Type B pancreatic cell (in vitro differentiated cells): ENCODE data around the gene COL2A1. TPM values are rescaled to one million over a fixed set of nuclear protein-coding genes. Genes with fewer than 3 reads are reported as not detected.

Experiments
- DNase-seq: peaks from one replicate; pipeline ENCODE4 v3.0.0; 2021; ENCODE audit warnings: mixed read lengths; ENCODE audit not compliant: unreplicated experiment; ENCODE audit errors: extremely low spot score
- H3K27ac Mint-ChIP-seq: 2 replicates; pipeline ENCODE4 v1.8.0; 2021; ENCODE audit warnings: mild to moderate bottlenecking, mixed read lengths
- H3K27me3 Mint-ChIP-seq: 2 replicates; pipeline ENCODE4 v1.8.0; 2021; ENCODE audit warnings: mixed read lengths
- H3K36me3 Mint-ChIP-seq: 2 replicates; pipeline ENCODE4 v1.8.0; 2021; ENCODE audit warnings: mixed read lengths
- H3K4me1 Mint-ChIP-seq: one replicate; pipeline ENCODE4 v1.8.0; 2021; ENCODE audit warnings: mixed read lengths; ENCODE audit not compliant: unreplicated experiment
- H3K4me3 Mint-ChIP-seq: 2 replicates; pipeline ENCODE4 v1.8.0; 2021; ENCODE audit warnings: mild to moderate bottlenecking, mixed read lengths
- H3K9me3 Mint-ChIP-seq: 2 replicates; pipeline ENCODE4 v1.8.0; 2021; ENCODE audit warnings: mixed read lengths
- CTCF ChIP-seq: fragments of 200-600 bp; sonication (generic); conservative IDR thresholded peaks from 2 replicates; pipeline ENCODE4 v1.5.0; 2021; ENCODE audit warnings: antibody characterized with exemption, mild to moderate bottlenecking
- total RNA-seq: library from RNA; stranded (reverse); gene quantifications from 2 replicates; pipeline ENCODE4 v1.2.1, GENCODE V29; 2021; ENCODE audit warnings: low replicate concordance

Gene COL2A1
- total RNA-seq, 1 donor from 2014 or later: 227 TPM

- no peak for DNase-seq
- Mint-ChIP-seq H3K27me3 (no peaks in the 10 kb centered on the region), H3K27ac (peak overlapping the region; percentile 72), H3K36me3 (no peaks in the 10 kb centered on the region), H3K4me1 (peaks cover 42% of the 10 kb centered on the region), H3K4me3 (peak overlapping the region; percentile 45), H3K9me3 (no peaks in the 10 kb centered on the region)
- TF ChIP-seq CTCF: no peak
These were observed 25.4 kb upstream of the COL2A1 start for GRCh38 chr12:48029491-48030172.

- Mint-ChIP-seq H3K9me3 (no peaks in the 10 kb centered on the region), H3K4me1 (peaks cover 46% of the 10 kb centered on the region), H3K36me3 (no peaks in the 10 kb centered on the region), H3K27me3 (no peaks in the 10 kb centered on the region), H3K27ac (peak overlapping the region; percentile 86), H3K4me3 (peak overlapping the region; percentile 66)
- no peak for TF ChIP-seq CTCF
- no peak for DNase-seq
These were observed 24.5 kb upstream of the COL2A1 start for GRCh38 chr12:48028541-48029431.

- no peak for DNase-seq
- H3K36me3 Mint-ChIP-seq: no peaks in the 10 kb centered on the region
- H3K27ac Mint-ChIP-seq: peak overlapping the region; percentile 86
- H3K9me3 Mint-ChIP-seq: no peaks in the 10 kb centered on the region
- TF ChIP-seq CTCF: no peak
- no peaks in the 10 kb centered on the region for H3K27me3 Mint-ChIP-seq
- peak overlapping the region; percentile 31 for H3K4me3 Mint-ChIP-seq
- peaks cover 60% of the 10 kb centered on the region for H3K4me1 Mint-ChIP-seq
These were observed 23.1 kb upstream of the COL2A1 start for GRCh38 chr12:48027183-48028002.

- Mint-ChIP-seq H3K36me3 (no peaks in the 10 kb centered on the region), H3K27ac (peak overlapping the region; percentile 58), H3K27me3 (no peaks in the 10 kb centered on the region), H3K4me3 (no peak overlapping the region), H3K4me1 (peaks cover 71% of the 10 kb centered on the region), H3K9me3 (no peaks in the 10 kb centered on the region)
- DNase-seq: no peak
- no peak for TF ChIP-seq CTCF
These were observed 22.0 kb upstream of the COL2A1 start for GRCh38 chr12:48026060-48026827.

- Mint-ChIP-seq H3K27ac (no peak overlapping the region), H3K27me3 (no peaks in the 10 kb centered on the region), H3K4me3 (no peak overlapping the region), H3K9me3 (no peaks in the 10 kb centered on the region), H3K4me1 (peaks cover 72% of the 10 kb centered on the region), H3K36me3 (no peaks in the 10 kb centered on the region)
- no peak for DNase-seq
- TF ChIP-seq CTCF: no peak
These were observed 21.0 kb upstream of the COL2A1 start for GRCh38 chr12:48025281-48025680.
